Fibroblast of lung (primary cell): ENCODE data around the gene SLC25A51.
A peak's percentile ranks its signal among the peaks of the same experiment; 100 is the strongest.

Experiments used
- EZH2 ChIP-seq: IDR thresholded peaks from 2 replicates; pipeline ENCODE4 v1.5.1; 2012; ENCODE audit warnings: low read length, control low read depth, mild to moderate bottlenecking; ENCODE audit errors: missing control alignments
- TF ChIP-seq, protein P1 (sequence below), 2 donors: IDR thresholded peaks in 1 of 2; conservative IDR thresholded peaks in 1 of 2; 1 replicate in 1 of 2; 2 replicates in 1 of 2; pipeline ENCODE4 v1.5.1; 2011 to 2012; ENCODE audit warnings: low read length in 2 of 2, control low read depth in 1 of 2, inconsistent platforms in 1 of 2, low read depth in 1 of 2, mild to moderate bottlenecking in 1 of 2

DNA sequence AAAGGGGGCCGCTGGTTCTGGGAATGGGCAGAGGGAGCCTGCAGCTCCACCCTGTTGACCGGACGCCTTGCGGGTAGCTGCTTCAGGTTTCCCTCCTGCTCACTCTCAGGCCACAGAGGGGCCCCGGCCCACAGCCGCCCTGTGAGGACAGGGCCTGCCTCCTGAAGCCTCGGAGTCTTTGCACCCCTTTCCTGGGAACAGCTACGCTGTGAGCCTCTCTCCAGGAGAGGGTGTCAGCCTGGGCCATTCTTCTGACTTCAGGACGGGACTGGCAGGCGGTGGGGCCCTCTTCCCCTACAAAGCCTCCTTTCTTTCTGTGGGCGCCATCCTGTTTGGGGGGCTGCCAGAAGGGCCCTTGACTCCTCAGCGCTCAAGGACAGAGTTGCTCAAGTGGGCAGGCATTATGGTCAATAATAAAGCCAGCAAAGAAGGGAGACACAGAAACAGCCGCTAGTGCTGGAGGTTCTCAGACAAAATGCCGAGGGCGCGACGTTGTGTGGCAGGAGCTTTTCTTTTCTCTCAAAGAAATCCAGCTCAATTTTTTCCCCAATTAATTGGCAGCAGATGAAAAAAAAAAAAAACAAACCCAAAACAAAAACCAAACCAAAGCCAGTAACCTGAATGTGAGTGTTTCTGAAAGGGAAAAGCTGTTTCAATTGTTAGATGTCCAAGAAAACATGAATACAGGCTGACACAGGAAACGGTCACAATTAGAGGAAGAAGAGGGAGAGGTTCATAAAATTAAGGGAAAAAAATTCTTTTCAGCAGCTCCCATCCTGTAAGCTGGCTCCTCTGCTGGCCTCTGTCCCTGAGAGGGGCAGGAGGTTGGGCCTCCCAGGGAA lies 12.8 kb upstream of the SLC25A51 start:
- TF ChIP-seq, protein P1, sequence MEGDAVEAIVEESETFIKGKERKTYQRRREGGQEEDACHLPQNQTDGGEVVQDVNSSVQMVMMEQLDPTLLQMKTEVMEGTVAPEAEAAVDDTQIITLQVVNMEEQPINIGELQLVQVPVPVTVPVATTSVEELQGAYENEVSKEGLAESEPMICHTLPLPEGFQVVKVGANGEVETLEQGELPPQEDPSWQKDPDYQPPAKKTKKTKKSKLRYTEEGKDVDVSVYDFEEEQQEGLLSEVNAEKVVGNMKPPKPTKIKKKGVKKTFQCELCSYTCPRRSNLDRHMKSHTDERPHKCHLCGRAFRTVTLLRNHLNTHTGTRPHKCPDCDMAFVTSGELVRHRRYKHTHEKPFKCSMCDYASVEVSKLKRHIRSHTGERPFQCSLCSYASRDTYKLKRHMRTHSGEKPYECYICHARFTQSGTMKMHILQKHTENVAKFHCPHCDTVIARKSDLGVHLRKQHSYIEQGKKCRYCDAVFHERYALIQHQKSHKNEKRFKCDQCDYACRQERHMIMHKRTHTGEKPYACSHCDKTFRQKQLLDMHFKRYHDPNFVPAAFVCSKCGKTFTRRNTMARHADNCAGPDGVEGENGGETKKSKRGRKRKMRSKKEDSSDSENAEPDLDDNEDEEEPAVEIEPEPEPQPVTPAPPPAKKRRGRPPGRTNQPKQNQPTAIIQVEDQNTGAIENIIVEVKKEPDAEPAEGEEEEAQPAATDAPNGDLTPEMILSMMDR (conservative IDR thresholded peaks at IDR 0.05 in 1 of 2, IDR thresholded peaks at IDR 0.05 in 1 of 2; ENCODE audit: low read depth in 1 of 2, low read length in 2 of 2): peak in 1 of 2 donors; percentile 11
- TF ChIP-seq EZH2: no peak
